Gastroesophageal sphincter (tissue), 3 donors: ENCODE measurements around the gene CFAP157.

Experiments
- POLR2A ChIP-seq, 2 donors: fragments of 450-650 bp; IDR thresholded peaks; one replicate each; pipeline ENCODE4 v1.6.1; 2017; ENCODE audit warnings: antibody characterized with exemption in 2 of 2, mild to moderate bottlenecking in 2 of 2, moderate library complexity in 1 of 2
- POLR2AphosphoS5 ChIP-seq: sonication (generic); formaldehyde crosslinking; IDR thresholded peaks from one replicate; pipeline ENCODE4 v1.6.1; 2017; ENCODE audit warnings: antibody characterized with exemption
- TF ChIP-seq, protein P1 (sequence below), 4 experiments: fragments of 200-600 bp in 2 of 4; fragments of 450-650 bp in 2 of 4; sonication (generic) in 1 of 4; IDR thresholded peaks; one replicate each; pipeline ENCODE4 v1.5.1; 2017 to 2019; ENCODE audit warnings: antibody characterized with exemption in 4 of 4, mild to moderate bottlenecking in 2 of 4, moderate library complexity in 2 of 4

DNA sequence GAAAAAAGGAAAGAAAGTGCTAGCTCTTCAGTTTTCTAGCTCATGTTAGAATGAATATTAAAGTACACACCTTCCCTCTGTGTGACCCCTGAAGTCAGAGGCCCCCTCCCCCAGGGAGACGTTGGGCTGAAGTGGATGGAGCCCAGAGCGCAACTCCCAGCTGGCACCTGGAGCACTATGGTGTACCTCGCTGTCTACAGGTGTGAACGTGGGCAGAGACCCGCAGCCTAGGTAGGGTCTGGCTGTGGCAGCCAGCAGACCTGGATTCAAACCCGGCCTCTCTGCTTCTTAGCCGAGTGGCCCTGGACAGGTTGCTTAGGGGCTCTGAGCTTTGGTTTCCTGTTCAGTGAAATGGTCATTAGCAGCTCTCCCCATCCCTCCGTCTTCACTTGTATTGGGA lies 22.0 kb downstream of the CFAP157 start:
- TF ChIP-seq, protein P1, sequence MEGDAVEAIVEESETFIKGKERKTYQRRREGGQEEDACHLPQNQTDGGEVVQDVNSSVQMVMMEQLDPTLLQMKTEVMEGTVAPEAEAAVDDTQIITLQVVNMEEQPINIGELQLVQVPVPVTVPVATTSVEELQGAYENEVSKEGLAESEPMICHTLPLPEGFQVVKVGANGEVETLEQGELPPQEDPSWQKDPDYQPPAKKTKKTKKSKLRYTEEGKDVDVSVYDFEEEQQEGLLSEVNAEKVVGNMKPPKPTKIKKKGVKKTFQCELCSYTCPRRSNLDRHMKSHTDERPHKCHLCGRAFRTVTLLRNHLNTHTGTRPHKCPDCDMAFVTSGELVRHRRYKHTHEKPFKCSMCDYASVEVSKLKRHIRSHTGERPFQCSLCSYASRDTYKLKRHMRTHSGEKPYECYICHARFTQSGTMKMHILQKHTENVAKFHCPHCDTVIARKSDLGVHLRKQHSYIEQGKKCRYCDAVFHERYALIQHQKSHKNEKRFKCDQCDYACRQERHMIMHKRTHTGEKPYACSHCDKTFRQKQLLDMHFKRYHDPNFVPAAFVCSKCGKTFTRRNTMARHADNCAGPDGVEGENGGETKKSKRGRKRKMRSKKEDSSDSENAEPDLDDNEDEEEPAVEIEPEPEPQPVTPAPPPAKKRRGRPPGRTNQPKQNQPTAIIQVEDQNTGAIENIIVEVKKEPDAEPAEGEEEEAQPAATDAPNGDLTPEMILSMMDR (IDR thresholded peaks at IDR 0.05) = no peak
- TF ChIP-seq POLR2AphosphoS5 (no peak), POLR2A (IDR thresholded peaks at IDR 0.05) (no peak)
